HG03175 (cell line): ENCODE results near the gene RABAC1.

ENCODE experiments used
- ATAC-seq: cut with Tn5 transposase; IDR thresholded peaks from one replicate; pipeline ENCODE4 v1.9.1; 2021; ENCODE audit warnings: mild to moderate bottlenecking, moderate library complexity; ENCODE audit not compliant: unreplicated experiment

RABAC1 gene

GRCh38 chr19:41929536-41930071 is 29.5 kb downstream of the RABAC1 start:
- ATAC-seq: no peak

- ATAC-seq: no peak
Observed at GRCh38 chr19:41928754-41929535, 30.2 kb downstream of the RABAC1 start.

DNA sequence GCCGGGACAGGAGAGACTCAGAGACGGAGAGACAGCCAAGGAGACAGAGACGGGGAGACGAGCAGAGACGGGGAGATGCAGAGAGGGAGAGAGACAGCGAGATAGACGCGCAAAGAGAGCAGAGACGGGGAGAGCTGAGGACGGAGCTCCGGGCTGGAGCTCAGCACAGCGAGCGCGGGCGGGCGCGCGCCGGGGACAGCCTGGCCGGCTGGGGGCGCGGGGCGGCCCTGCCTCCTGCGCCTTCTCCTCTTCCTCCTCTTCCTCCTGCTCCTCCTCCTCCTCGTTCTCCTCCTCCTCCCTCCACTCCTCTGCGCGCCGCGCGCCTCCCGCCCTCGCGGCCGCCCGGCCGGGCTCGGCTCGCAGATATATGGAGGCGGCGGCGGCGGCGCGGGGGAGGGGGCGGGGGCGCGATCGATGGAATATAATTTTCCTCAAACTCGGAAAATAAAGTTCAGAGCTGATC is 30.9 kb downstream of the RABAC1 start, which contains the start of gene ERFL:
Gene ERFL, minus strand, starts transcription at position 229 of the 463 bp plus-strand sequence. CDS start 15,530 bp downstream, outside the sequence.
- no peak for ATAC-seq

DNA sequence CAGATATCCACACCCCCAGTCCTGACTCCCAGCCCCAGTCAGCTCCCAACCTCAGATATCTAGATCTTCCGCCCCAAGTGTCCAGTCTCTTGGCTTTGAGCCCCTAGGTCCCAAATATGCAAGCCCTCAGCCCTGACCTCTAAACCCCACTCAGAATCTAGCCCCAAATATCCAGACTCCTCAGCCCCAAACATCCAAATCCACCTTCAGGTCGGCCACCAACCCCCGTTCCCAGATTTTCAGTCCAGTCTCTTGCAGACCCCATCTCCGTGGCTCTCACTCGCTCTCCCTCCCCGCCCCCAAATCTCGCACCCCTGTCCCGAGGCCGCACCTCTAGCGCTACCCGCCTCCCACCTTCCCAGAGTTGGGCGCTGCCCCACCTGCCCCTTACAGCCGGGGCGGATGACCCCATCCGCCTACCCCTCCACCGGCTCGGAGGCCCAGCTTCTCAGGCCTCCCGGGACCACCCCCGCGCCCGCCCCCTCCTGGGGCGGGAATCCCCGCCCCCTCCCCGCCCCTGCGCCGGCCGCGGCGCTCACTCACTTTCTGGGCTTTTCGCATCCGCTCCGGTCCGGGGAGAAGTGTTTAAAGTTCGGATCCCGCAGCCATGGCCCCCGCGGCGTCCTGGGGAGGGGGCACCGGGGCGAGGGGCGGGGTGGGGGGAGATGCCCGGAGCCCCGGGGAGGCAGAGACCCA is 31.5 kb downstream of the RABAC1 start:
- ATAC-seq: no peak

GRCh38 chr19:41926763-41927496 is 32.2 kb downstream of the RABAC1 start:
- no peak for ATAC-seq

- no peak for ATAC-seq
Observed at GRCh38 chr19:41926028-41926762, 32.9 kb downstream of the RABAC1 start.

GRCh38 chr19:41925208-41926003 is 33.7 kb downstream of the RABAC1 start:
- ATAC-seq: no peak

- no peak for ATAC-seq
Observed at GRCh38 chr19:41924151-41925145, 34.7 kb downstream of the RABAC1 start.

GRCh38 chr19:41923045-41923788 is 35.9 kb downstream of the RABAC1 start:
- no peak for ATAC-seq

GRCh38 chr19:41922585-41922984 is 36.5 kb downstream of the RABAC1 start:
- no peak for ATAC-seq

GRCh38 chr19:41921577-41922576 is 37.2 kb downstream of the RABAC1 start:
- ATAC-seq: no peak

DNA sequence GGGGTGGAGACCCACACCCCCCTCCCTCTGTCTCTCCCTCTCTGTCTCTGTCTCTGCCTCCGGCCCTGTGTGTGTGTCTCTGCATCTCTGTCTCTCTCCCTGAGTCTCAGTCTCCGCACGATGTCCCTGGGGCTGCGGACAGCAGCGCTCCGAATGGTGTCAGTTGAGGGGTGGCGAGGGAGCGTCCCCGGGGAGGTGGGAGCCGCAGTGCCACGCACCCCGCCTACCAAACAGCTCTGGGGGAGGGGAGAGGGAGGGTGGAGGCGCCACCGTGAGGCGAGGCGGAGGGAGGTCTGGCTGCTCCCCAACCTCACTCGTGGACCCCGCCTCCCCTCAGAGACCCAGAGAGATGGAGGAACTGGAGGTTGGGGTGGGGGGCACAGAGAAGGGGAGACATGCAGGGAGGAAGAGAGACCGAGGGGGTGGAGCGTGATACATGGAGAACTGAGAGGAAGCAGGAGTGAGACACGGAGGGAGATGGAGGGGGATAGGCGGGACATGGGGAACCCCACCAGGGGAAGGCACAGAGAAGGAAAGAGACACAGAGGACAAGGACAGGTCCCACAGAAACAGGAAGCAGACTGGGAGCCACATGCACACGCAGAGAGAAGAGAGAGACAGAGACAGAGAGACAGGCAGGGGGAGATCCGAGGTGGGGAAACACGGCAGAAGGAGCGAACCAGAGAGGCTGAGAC is 38.1 kb downstream of the RABAC1 start:
- ATAC-seq: no peak

DNA sequence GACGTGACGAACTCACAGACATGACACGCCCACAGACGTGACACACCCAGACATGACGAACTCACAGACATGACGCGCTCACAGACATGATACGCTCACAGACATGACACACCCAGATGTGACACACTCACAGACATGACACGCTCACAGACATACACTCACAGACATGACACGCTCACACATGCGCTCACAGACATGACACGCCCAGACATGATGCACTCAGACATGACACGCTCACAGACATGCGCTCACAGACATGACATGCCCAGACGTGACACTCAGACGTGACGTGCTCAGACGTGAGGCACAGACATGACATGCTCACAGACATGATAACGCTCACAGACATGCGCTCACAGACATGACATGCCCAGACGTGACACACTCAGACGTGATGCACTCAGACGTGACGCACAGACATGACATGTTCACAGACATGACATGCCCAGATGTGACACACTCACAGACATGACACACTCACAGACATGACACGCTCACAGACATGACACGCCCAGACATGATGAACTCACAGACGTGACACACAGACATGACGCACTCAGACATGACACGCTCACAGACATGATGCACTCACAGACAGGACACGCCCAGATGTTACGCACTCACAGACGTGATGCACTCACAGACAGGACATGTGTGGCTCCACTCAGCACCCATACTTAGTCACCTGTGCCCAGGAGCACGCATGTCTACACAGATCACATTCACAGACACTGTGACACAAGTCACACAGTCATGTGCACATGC is 39.0 kb downstream of the RABAC1 start:
- ATAC-seq: no peak

GRCh38 chr19:41918653-41919244 is 40.4 kb downstream of the RABAC1 start:
- ATAC-seq: no peak

DNA sequence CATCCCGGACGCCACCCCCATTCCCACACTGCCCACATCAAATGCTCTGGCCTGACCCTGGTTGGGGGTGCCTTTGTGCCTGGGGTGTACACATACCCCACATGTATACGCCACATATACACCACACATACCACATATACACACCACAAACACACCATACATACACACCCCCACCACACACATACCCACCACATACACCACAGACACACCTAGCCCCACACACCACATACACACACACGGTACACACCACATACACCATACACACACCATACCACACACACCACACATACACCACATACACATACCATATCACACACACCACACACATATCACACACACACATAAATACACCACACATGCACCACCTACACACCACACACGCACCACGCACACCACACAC is 41.0 kb downstream of the RABAC1 start:
- no peak for ATAC-seq
